Body of pancreas (tissue), 4 donors: Measurements from ENCODE around the gene STAMBP. TPM values are rescaled to one million over a fixed set of nuclear protein-coding genes. Genes with fewer than 3 reads are reported as not detected.

Experiments used
- ATAC-seq: fragments of 150-250 bp; one replicate; pipeline ENCODE4 v1.9.1; 2016
- DNase-seq, 4 donors: peaks; one replicate each; pipeline ENCODE4 v3.0.0-alpha.2; 2019
- H3K27ac ChIP-seq, 4 donors: fragments of 200-600 bp; sonication (generic); 1 replicate in 3 of 4; 2 replicates in 1 of 4; pipeline versions ENCODE4 v1.5.1 to v1.6.1; 2016 to 2019; ENCODE audit warnings: mild to moderate bottlenecking in 1 of 4, mixed read lengths in 1 of 4, moderate library complexity in 1 of 4
- H3K27me3 ChIP-seq, 2 donors: fragments of 200-600 bp; sonication (generic); one replicate each; pipeline ENCODE4 v1.6.0; 2016; ENCODE audit warnings: mild to moderate bottlenecking in 1 of 2
- H3K36me3 ChIP-seq, 2 donors: fragments of 200-600 bp; sonication (generic); replicated peaks in 1 of 2; 2 replicates each; pipeline ENCODE4 v1.5.1; 2016; ENCODE audit warnings: low read depth in 2 of 2; ENCODE audit not compliant: insufficient read depth in 1 of 2
- H3K4me1 ChIP-seq: fragments of 200-600 bp; sonication (generic); one replicate; pipeline ENCODE4 v1.6.0; 2016
- H3K4me3 ChIP-seq, 2 donors: fragments of 200-600 bp; sonication (generic); 1 replicate in 1 of 2; 2 replicates in 1 of 2; pipeline ENCODE4 v1.5.1; 2016 to 2019
- H3K9me3 ChIP-seq, 3 donors: fragments of 200-600 bp; sonication (generic); 1 replicate in 2 of 3; 2 replicates in 1 of 3; pipeline ENCODE4 v1.5.1; 2016
- CTCF ChIP-seq, 7 experiments: fragments of 450-650 bp in 4 of 7; fragments of 200-600 bp in 3 of 7; sonication (generic) in 3 of 7; IDR thresholded peaks; one replicate each; pipeline ENCODE4 v1.5.1; 2016 to 2019; ENCODE audit warnings: antibody characterized with exemption in 7 of 7
- POLR2A ChIP-seq, 3 donors: fragments of 450-650 bp; IDR thresholded peaks; one replicate each; pipeline ENCODE4 v1.6.1; 2016; ENCODE audit warnings: antibody characterized with exemption in 3 of 3, mild to moderate bottlenecking in 2 of 3
- WGBS, 2 donors: methylation state at CpG; one replicate each; pipeline ENCODE4 v1.1.5; 2017; 5-methylcytosine and 5-hydroxymethylcytosine counted together
- intact Hi-C: fragments of 100-400 bp; cut with DNase I; formaldehyde crosslinking; loops from one replicate; pipeline ENCODE4 v1.15.1; 2023
- total RNA-seq, 2 donors: library from RNA; depleted of rRNA; stranded (reverse); fragments of >200 nt; gene quantifications; one replicate each; pipeline ENCODE4 v1.1.0, GENCODE V29; 2016

STAMBP gene
- total RNA-seq, 2 donors from 2014 or later: 9.2 to 10.4 TPM

GRCh38 chr2:73850009-73850408 is 21.2 kb downstream of the STAMBP start:
- Histone ChIP-seq H3K36me3 (peaks cover 12 to 54% of the 10 kb centered on the region in 2 donors), H3K9me3 (no peaks in the 10 kb centered on the region), H3K4me1 (no peaks in the 10 kb centered on the region), H3K27me3 (no peaks in the 10 kb centered on the region), H3K27ac (no peak overlapping the region), H3K4me3 (no peak overlapping the region)
- DNase-seq (no peak), ATAC-seq (no peak)
- 92 to 100% methylated on average over 2 of the region's 2 CpGs for WGBS, 2 donors
- intact Hi-C loops: no loop called here
- TF ChIP-seq POLR2A (IDR thresholded peaks at IDR 0.05): no peak
- TF ChIP-seq CTCF (IDR thresholded peaks at IDR 0.05): no peak

- no peaks in the 10 kb centered on the region for H3K9me3 ChIP-seq
- H3K27me3 ChIP-seq: no peaks in the 10 kb centered on the region
- ATAC-seq (no peak), DNase-seq (peak in 1 of 4 donors; percentile 3)
- peaks cover 5 to 54% of the 10 kb centered on the region in 2 donors for H3K36me3 ChIP-seq
- no peak overlapping the region for H3K4me3 ChIP-seq
- 52 to 55% methylated on average over 3 of the region's 3 CpGs for WGBS, 2 donors
- TF ChIP-seq POLR2A (IDR thresholded peaks at IDR 0.05): no peak
- peak in 3 of 7 experiments; percentile 10 to 23 (median 16) for TF ChIP-seq CTCF (IDR thresholded peaks at IDR 0.05)
- H3K27ac ChIP-seq: no peak overlapping the region
- H3K4me1 ChIP-seq: no peaks in the 10 kb centered on the region
- intact Hi-C loops: no loop called here
Observed at GRCh38 chr2:73851274-73851673, 22.5 kb downstream of the STAMBP start.

- ATAC-seq: no peak
Observed at GRCh38 chr2:73852020-73852419, 23.3 kb downstream of the STAMBP start.

GRCh38 chr2:73855526-73855925 is 26.8 kb downstream of the STAMBP start:
- Histone ChIP-seq H3K27ac (no peak overlapping the region), H3K4me3 (no peak overlapping the region), H3K27me3 (no peaks in the 10 kb centered on the region), H3K9me3 (no peaks in the 10 kb centered on the region), H3K36me3 (peaks cover 0 to 39% of the 10 kb centered on the region in 2 donors), H3K4me1 (no peaks in the 10 kb centered on the region)
- WGBS, 2 donors: 88 to 100% methylated on average over 2 of the region's 2 CpGs
- ATAC-seq: no peak
- intact Hi-C loops: no loop called here
- no peak for DNase-seq
- TF ChIP-seq POLR2A (IDR thresholded peaks at IDR 0.05) (no peak), CTCF (IDR thresholded peaks at IDR 0.05) (no peak)

More at GRCh38 chr2:73852020-73852419, 23.3 kb downstream of the STAMBP start:
- no peak for TF ChIP-seq POLR2A (IDR thresholded peaks at IDR 0.05)
- no peak for TF ChIP-seq CTCF (IDR thresholded peaks at IDR 0.05)
- Histone ChIP-seq H3K4me3 (no peak overlapping the region), H3K9me3 (no peaks in the 10 kb centered on the region), H3K36me3 (peaks cover 3 to 50% of the 10 kb centered on the region in 2 donors), H3K4me1 (no peaks in the 10 kb centered on the region), H3K27me3 (no peaks in the 10 kb centered on the region), H3K27ac (no peak overlapping the region)
- intact Hi-C loops: no loop called here
- no peak for DNase-seq

- Histone ChIP-seq H3K27me3 (no peaks in the 10 kb centered on the region), H3K27ac (no peak overlapping the region), H3K4me3 (no peak overlapping the region), H3K9me3 (no peaks in the 10 kb centered on the region), H3K4me1 (no peaks in the 10 kb centered on the region), H3K36me3 (peaks cover 0 to 38% of the 10 kb centered on the region in 2 donors)
- DNase-seq (no peak), ATAC-seq (no peak)
- TF ChIP-seq POLR2A (IDR thresholded peaks at IDR 0.05) (no peak), CTCF (IDR thresholded peaks at IDR 0.05) (no peak)
- intact Hi-C loops: no loop called here
Observed at GRCh38 chr2:73856214-73856613, 27.5 kb downstream of the STAMBP start.
